ENCODE results near the gene CPNE4. TPM values are rescaled to one million over a fixed set of nuclear protein-coding genes. Genes with fewer than 3 reads are reported as not detected.
A peak's percentile ranks its signal among the peaks of the same experiment; 100 is the strongest.

Gene CPNE4
- total RNA-seq, 1 donor from 2014 or later: 0.26 TPM

GRCh38 chr3:131960324-131960723 is 74.5 kb downstream of the CPNE4 start:
- ATAC-seq (peak; percentile 82), DNase-seq (no peak)
- Histone ChIP-seq H3K4me3 (no peak overlapping the region), H3K9me3 (no peaks in the 10 kb centered on the region), H3K27me3 (no peaks in the 10 kb centered on the region), H3K4me1 (no peaks in the 10 kb centered on the region), H3K27ac (no peak overlapping the region), H3K36me3 (no peaks in the 10 kb centered on the region)
- intact Hi-C loops (cut with DNase I): no loop called here
- no peak for TF ChIP-seq CTCF (IDR thresholded peaks at IDR 0.05)

- H3K27me3 ChIP-seq: no peaks in the 10 kb centered on the region
- H3K27ac ChIP-seq: no peak overlapping the region
- no peak for TF ChIP-seq CTCF (IDR thresholded peaks at IDR 0.05)
- ATAC-seq (no peak), DNase-seq (no peak)
- H3K4me3 ChIP-seq: no peak overlapping the region
- no peaks in the 10 kb centered on the region for H3K36me3 ChIP-seq
- intact Hi-C loops (cut with DNase I): no loop called here
- H3K4me1 ChIP-seq: no peaks in the 10 kb centered on the region
- H3K9me3 ChIP-seq: no peaks in the 10 kb centered on the region
These were observed 76.8 kb downstream of the CPNE4 start for GRCh38 chr3:131957980-131958379.

GRCh38 chr3:131957511-131957910 is 77.3 kb downstream of the CPNE4 start:
- DNase-seq (no peak), ATAC-seq (no peak)
- intact Hi-C loops (cut with DNase I): no loop called here
- H3K4me3 ChIP-seq: no peak overlapping the region
- no peaks in the 10 kb centered on the region for H3K9me3 ChIP-seq
- no peaks in the 10 kb centered on the region for H3K27me3 ChIP-seq
- H3K36me3 ChIP-seq: no peaks in the 10 kb centered on the region
- TF ChIP-seq CTCF (IDR thresholded peaks at IDR 0.05): no peak
- no peaks in the 10 kb centered on the region for H3K4me1 ChIP-seq
- H3K27ac ChIP-seq: no peak overlapping the region

- Histone ChIP-seq H3K27me3 (no peaks in the 10 kb centered on the region), H3K4me1 (no peaks in the 10 kb centered on the region), H3K9me3 (no peaks in the 10 kb centered on the region), H3K4me3 (no peak overlapping the region), H3K36me3 (no peaks in the 10 kb centered on the region), H3K27ac (no peak overlapping the region)
- DNase-seq (no peak), ATAC-seq (no peak)
- TF ChIP-seq CTCF (IDR thresholded peaks at IDR 0.05): no peak
- intact Hi-C loops (cut with DNase I): no loop called here
These were observed 86.0 kb downstream of the CPNE4 start for GRCh38 chr3:131948806-131949205.

GRCh38 chr3:131944676-131945075 is 90.1 kb downstream of the CPNE4 start:
- Histone ChIP-seq H3K4me3 (no peak overlapping the region), H3K27me3 (no peaks in the 10 kb centered on the region), H3K9me3 (no peaks in the 10 kb centered on the region), H3K4me1 (no peaks in the 10 kb centered on the region), H3K27ac (no peak overlapping the region), H3K36me3 (no peaks in the 10 kb centered on the region)
- ATAC-seq (no peak), DNase-seq (no peak)
- intact Hi-C loops (cut with DNase I): no loop called here
- TF ChIP-seq CTCF (IDR thresholded peaks at IDR 0.05): no peak

GRCh38 chr3:131933665-131934064 is 101.1 kb downstream of the CPNE4 start:
- Histone ChIP-seq H3K36me3 (no peaks in the 10 kb centered on the region), H3K27me3 (no peaks in the 10 kb centered on the region), H3K4me1 (no peaks in the 10 kb centered on the region), H3K9me3 (no peaks in the 10 kb centered on the region), H3K4me3 (no peak overlapping the region), H3K27ac (no peak overlapping the region)
- DNase-seq (no peak), ATAC-seq (no peak)
- TF ChIP-seq CTCF (IDR thresholded peaks at IDR 0.05): no peak
- intact Hi-C loops (cut with DNase I): no loop called here
